ENCODE results near the gene RARS2. TPM values are rescaled to one million over a fixed set of nuclear protein-coding genes. Genes with fewer than 3 reads are reported as not detected.

Gene RARS2
- total and polyA plus RNA-seq, 2 donors (not counting 3 experiments of a cell fraction or from before 2014, with no cell fraction given), result 7.4 to 33.7 TPM

- BruUV-seq (replicated peaks), result no TSS peak
- ChIA-PET CTCF (no interaction called here), POLR2A (no interaction called here)
- Histone ChIP-seq H4K20me1 (replicated peaks; ENCODE audit: control insufficient read depth, extremely low read depth, insufficient read depth, low read length) (no peaks in the 10 kb centered on the region), H2AFZ (ENCODE audit: low read depth, low read length) (no peak overlapping the region), H3K36me3 (ENCODE audit: control insufficient read depth in 2 of 2, extremely low read depth in 1 of 2, insufficient read depth in 2 of 2, low read length in 2 of 2) (peaks cover 0 to 5% of the 10 kb centered on the region in 2 experiments), H3K4me2 (ENCODE audit: insufficient read depth, low read length) (no peak overlapping the region), H3K9me1 (replicated peaks; ENCODE audit: control insufficient read depth, extremely low read depth, insufficient read depth, low read length) (no peaks in the 10 kb centered on the region), H3K79me2 (ENCODE audit: control insufficient read depth, insufficient read depth, low read length) (no peaks in the 10 kb centered on the region), H3K9me3 (replicated peaks; ENCODE audit: control insufficient read depth, insufficient read depth, low read length) (no peaks in the 10 kb centered on the region), H3K27ac (ENCODE audit: insufficient read depth, low read depth, low read length) (no peak overlapping the region), H3K4me1 (ENCODE audit: control insufficient read depth, extremely low read depth, insufficient read depth, low read length) (no peaks in the 10 kb centered on the region), H3K4me3 (replicated peaks in 1 of 3; ENCODE audit: insufficient read depth in 1 of 3, low read depth in 1 of 3, low read length in 3 of 3) (no peak overlapping the region), H3K9ac (replicated peaks; ENCODE audit: extremely low read depth, insufficient read depth, low read length) (no peak overlapping the region), H3K27me3 (ENCODE audit: control insufficient read depth in 2 of 2, insufficient read depth in 2 of 2, low read length in 2 of 2) (no peaks in the 10 kb centered on the region)
- intact Hi-C loops (cut with micrococcal nuclease), result no loop called here
- no peak for TF ChIP-seq MAX (IDR thresholded peaks at IDR 0.05; ENCODE audit: insufficient read depth, insufficient read length)
- TF ChIP-seq FOS (IDR thresholded peaks at IDR 0.05; ENCODE audit: borderline replicate concordance, insufficient read depth, low read length), result no peak
- TF ChIP-seq EZH2 (IDR thresholded peaks at IDR 0.05; ENCODE audit: borderline replicate concordance, low read depth, low read length, severe bottlenecking), result no peak
- no peak for TF ChIP-seq GATA2 (IDR thresholded peaks at IDR 0.05; ENCODE audit: insufficient read depth, insufficient read length, low read depth, low read length)
- TF ChIP-seq POLR2A (IDR thresholded peaks at IDR 0.05; ENCODE audit: low read depth, low read length), result no peak
- no peak for TF ChIP-seq CTCF (IDR thresholded peaks at IDR 0.05; ENCODE audit: extremely low read depth in 1 of 2, insufficient read depth in 1 of 2, low read depth in 1 of 2, low read length in 2 of 2)
- TF ChIP-seq JUN (IDR thresholded peaks at IDR 0.05; ENCODE audit: borderline replicate concordance, insufficient read depth, insufficient read length, low read depth), result no peak
- no peak for TF ChIP-seq POLR2AphosphoS5 (IDR thresholded peaks at IDR 0.05; ENCODE audit: insufficient read depth, low read depth, low read length)
- TF ChIP-seq MYC (IDR thresholded peaks at IDR 0.05; ENCODE audit: low read depth, low read length), result no peak
- dilution Hi-C loops (cut with MboI; ENCODE audit: extremely low pct_ligation_motif_present, low sequenced_read_pairs), result no loop called here
- FAIRE-seq (no peak), DNase-seq (ENCODE audit: low read depth, low spot score) (no peak)
Observed at GRCh38 chr6:87608802-87609201, 19.0 kb upstream of the RARS2 start.
